Measurements from ENCODE around the gene ADGRL3. TPM values are rescaled to one million over a fixed set of nuclear protein-coding genes. Genes with fewer than 3 reads are reported as not detected.
"Not testable (repeated sequence)": the region's sequence is repeated elsewhere in the genome, so short reads cannot be mapped to it uniquely, and the experiment has no call there.

ADGRL3 gene
- total RNA-seq, 1 donor from 2014 or later, result 3.0 TPM

- intact Hi-C loops (cut with DNase I), result no loop called here
- DNase-seq (peak; percentile 42), ATAC-seq (ENCODE audit: poor library complexity) (peak; percentile 99)
These were observed 541.4 kb downstream of the ADGRL3 start for GRCh38 chr4:61741327-61742096.

GRCh38 chr4:61750810-61751209, 550.7 kb downstream of the ADGRL3 start:
- ATAC-seq (ENCODE audit: poor library complexity), result no peak
- intact Hi-C loops (cut with DNase I), result no loop called here
- no peak for DNase-seq

- intact Hi-C loops (cut with DNase I), result no loop called here
- ATAC-seq (ENCODE audit: poor library complexity) (no peak), DNase-seq (no peak)
These were observed 552.5 kb downstream of the ADGRL3 start for GRCh38 chr4:61752617-61753016.

GRCh38 chr4:61753739-61754138, 553.6 kb downstream of the ADGRL3 start:
- DNase-seq, result no peak
- intact Hi-C loops (cut with DNase I), result no loop called here
- ATAC-seq (ENCODE audit: poor library complexity), result no peak

GRCh38 chr4:61756937-61757336, 556.8 kb downstream of the ADGRL3 start:
- intact Hi-C loops (cut with DNase I), result not testable (repeated sequence)

GRCh38 chr4:61757983-61758382, 557.9 kb downstream of the ADGRL3 start:
- ATAC-seq (ENCODE audit: poor library complexity); intact Hi-C loops (cut with DNase I): not testable (repeated sequence)

More at GRCh38 chr4:61756937-61757336, 556.8 kb downstream of the ADGRL3 start:
- ATAC-seq (ENCODE audit: poor library complexity); DNase-seq: not testable (repeated sequence)

GRCh38 chr4:61758596-61758995, 558.5 kb downstream of the ADGRL3 start:
- DNase-seq; intact Hi-C loops (cut with DNase I); ATAC-seq (ENCODE audit: poor library complexity): not testable (repeated sequence)

More at GRCh38 chr4:61757983-61758382, 557.9 kb downstream of the ADGRL3 start:
- DNase-seq, result not testable (repeated sequence)

- intact Hi-C loops (cut with DNase I); DNase-seq; ATAC-seq (ENCODE audit: poor library complexity): not testable (repeated sequence)
These were observed 559.1 kb downstream of the ADGRL3 start for GRCh38 chr4:61759245-61759644.

- ATAC-seq (ENCODE audit: poor library complexity); DNase-seq; intact Hi-C loops (cut with DNase I): not testable (repeated sequence)
These were observed 559.8 kb downstream of the ADGRL3 start for GRCh38 chr4:61759885-61760284.

GRCh38 chr4:61760820-61761219, 560.7 kb downstream of the ADGRL3 start:
- intact Hi-C loops (cut with DNase I), result no loop called here
- DNase-seq (no peak), ATAC-seq (ENCODE audit: poor library complexity) (no peak)

GRCh38 chr4:61762722-61763627, 562.8 kb downstream of the ADGRL3 start:
- no peak for DNase-seq
- intact Hi-C loops (cut with DNase I), result no loop called here
- no peak for ATAC-seq (ENCODE audit: poor library complexity)

GRCh38 chr4:61763682-61764081, 563.6 kb downstream of the ADGRL3 start:
- ATAC-seq (ENCODE audit: poor library complexity), result no peak
- intact Hi-C loops (cut with DNase I), result no loop called here
- no peak for DNase-seq

GRCh38 chr4:61764090-61764489, 564.0 kb downstream of the ADGRL3 start:
- ATAC-seq (ENCODE audit: poor library complexity); DNase-seq; intact Hi-C loops (cut with DNase I): not testable (repeated sequence)

- intact Hi-C loops (cut with DNase I); ATAC-seq (ENCODE audit: poor library complexity); DNase-seq: not testable (repeated sequence)
These were observed 569.5 kb downstream of the ADGRL3 start for GRCh38 chr4:61769444-61770167.

GRCh38 chr4:61770456-61770855, 570.3 kb downstream of the ADGRL3 start:
- ATAC-seq (ENCODE audit: poor library complexity) (no peak), DNase-seq (no peak)
- intact Hi-C loops (cut with DNase I), result no loop called here

- intact Hi-C loops (cut with DNase I), result no loop called here
- ATAC-seq (ENCODE audit: poor library complexity) (no peak), DNase-seq (no peak)
These were observed 570.9 kb downstream of the ADGRL3 start for GRCh38 chr4:61771056-61771455.

GRCh38 chr4:61772126-61772525, 572.0 kb downstream of the ADGRL3 start:
- no peak for DNase-seq
- intact Hi-C loops (cut with DNase I), result no loop called here
- no peak for ATAC-seq (ENCODE audit: poor library complexity)

- ATAC-seq (ENCODE audit: poor library complexity) (no peak), DNase-seq (no peak)
- intact Hi-C loops (cut with DNase I), result no loop called here
These were observed 573.6 kb downstream of the ADGRL3 start for GRCh38 chr4:61773655-61774245.

All from Right ventricle myocardium superior (tissue), 1 donor.